ENCODE data around the gene CLEC1B. TPM values are rescaled to one million over a fixed set of nuclear protein-coding genes. Genes with fewer than 3 reads are reported as not detected.

Gene CLEC1B
- total and polyA plus RNA-seq, 5 donors, result not detected

GRCh38 chr12:9947674-9948073 lies 51.2 kb downstream of the CLEC1B start:
- Histone ChIP-seq H3K27me3 (ENCODE audit: control insufficient read depth, insufficient read depth) (no peaks in the 10 kb centered on the region), H3K4me3 (ENCODE audit: low read length) (no peak overlapping the region), H3K27ac (ENCODE audit: low read length) (no peak overlapping the region), H3K9me3 (ENCODE audit: control insufficient read depth, low read length) (no peaks in the 10 kb centered on the region), H3K4me1 (ENCODE audit: control insufficient read depth, insufficient read depth, low read length) (no peaks in the 10 kb centered on the region)
- intact Hi-C loops (cut with DNase I), result no loop called here
- WGBS, result 83% methylated on average over 3 of the region's 3 CpGs
- no peak for ATAC-seq
- DNase-seq, result no peak

DNA sequence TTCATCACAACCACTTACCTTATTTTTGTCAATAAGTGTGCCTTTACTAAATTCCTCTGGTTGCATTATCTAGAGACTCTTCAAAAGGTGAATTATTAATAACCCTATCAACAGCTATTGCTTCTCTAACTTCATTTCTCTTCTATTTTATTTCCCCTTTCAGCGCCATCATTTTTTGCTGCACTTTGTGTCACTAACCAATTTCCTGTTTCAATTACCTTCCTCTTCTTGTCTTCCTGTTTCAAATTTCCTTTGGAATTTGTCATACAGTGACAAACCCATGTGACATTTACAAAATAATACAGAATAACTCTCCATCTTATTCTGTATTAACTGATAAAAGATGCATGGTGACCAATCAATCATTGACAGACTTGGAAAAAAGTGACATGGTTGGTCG lies 54.5 kb downstream of the CLEC1B start:
- no peaks in the 10 kb centered on the region for H3K27me3 ChIP-seq (ENCODE audit: control insufficient read depth, insufficient read depth)
- intact Hi-C loops (cut with DNase I), result no loop called here
- H3K4me1 ChIP-seq (ENCODE audit: control insufficient read depth, insufficient read depth, low read length), result no peaks in the 10 kb centered on the region
- 70% methylated on average over 2 of the region's 2 CpGs for WGBS
- DNase-seq (no peak), ATAC-seq (no peak)
- H3K9me3 ChIP-seq (ENCODE audit: control insufficient read depth, low read length), result no peaks in the 10 kb centered on the region
- H3K27ac ChIP-seq (ENCODE audit: low read length), result no peak overlapping the region
- no peak overlapping the region for H3K4me3 ChIP-seq (ENCODE audit: low read length)

GRCh38 chr12:9943240-9943639 lies 55.7 kb downstream of the CLEC1B start:
- no peaks in the 10 kb centered on the region for H3K9me3 ChIP-seq (ENCODE audit: control insufficient read depth, low read length)
- H3K4me1 ChIP-seq (ENCODE audit: control insufficient read depth, insufficient read depth, low read length), result no peaks in the 10 kb centered on the region
- no peak for ATAC-seq
- WGBS, result 52% methylated on average over 19 of the region's 19 CpGs
- DNase-seq, result no peak
- H3K4me3 ChIP-seq (ENCODE audit: low read length), result no peak overlapping the region
- intact Hi-C loops (cut with DNase I), result no loop called here
- H3K27me3 ChIP-seq (ENCODE audit: control insufficient read depth, insufficient read depth), result no peaks in the 10 kb centered on the region
- H3K27ac ChIP-seq (ENCODE audit: low read length), result no peak overlapping the region

Other genes with a start within 250 kb of the CLEC1B start
- gene CD69, start 238.2 kb downstream of the CLEC1B start, total RNA-seq, result 1 to 10 TPM in 3 of 4 donors, under 1 TPM in 1; 0.48 to 1.9 (median 1.5) TPM
- gene CD69, start 238.2 kb downstream of the CLEC1B start, polyA plus RNA-seq, result 0.68 TPM
- gene KLRF1, start 171.6 kb downstream of the CLEC1B start, total RNA-seq, result 1 to 10 TPM in 1 of 4 donors, under 1 TPM in 3; 0.28 to 1.6 (median 0.62) TPM
- 0.32 TPM for gene KLRF1, start 171.6 kb downstream of the CLEC1B start, polyA plus RNA-seq
- 1 to 10 TPM; 3.7 to 7.2 (median 5.1) TPM for gene CLEC2B, start 129.8 kb downstream of the CLEC1B start, total RNA-seq
- gene CLEC2B, start 129.8 kb downstream of the CLEC1B start, polyA plus RNA-seq, result 5.0 TPM
- not detected for gene KLRF2, start 117.6 kb downstream of the CLEC1B start, total RNA-seq
- gene KLRF2, start 117.6 kb downstream of the CLEC1B start, polyA plus RNA-seq, result not detected
- not detected for gene CLEC2A, start 66.8 kb downstream of the CLEC1B start, total RNA-seq
- gene CLEC2A, start 66.8 kb downstream of the CLEC1B start, polyA plus RNA-seq, result not detected
- 10 to 100 TPM in 1 of 4 donors, 1 to 10 TPM in 3; 1.4 to 15.9 (median 2.3) TPM for gene CLEC12A, start 27.7 kb downstream of the CLEC1B start, total RNA-seq
- gene CLEC12A, start 27.7 kb downstream of the CLEC1B start, polyA plus RNA-seq, result 0.38 TPM
- under 1 TPM in 1 of 4 donors, not detected in 3; 0.44 TPM for gene CLEC12B, start 11.5 kb upstream of the CLEC1B start, total RNA-seq
- not detected for gene CLEC12B, start 11.5 kb upstream of the CLEC1B start, polyA plus RNA-seq
- gene CLEC9A, start 31.6 kb upstream of the CLEC1B start, total RNA-seq, result under 1 TPM in 1 of 4 donors, not detected in 3; 0.26 TPM
- gene CLEC9A, start 31.6 kb upstream of the CLEC1B start, polyA plus RNA-seq, result not detected
- gene CLEC1A, start 99.9 kb upstream of the CLEC1B start, total RNA-seq, result 1 to 10 TPM; 3.2 to 4.1 (median 3.3) TPM
- 3.5 TPM for gene CLEC1A, start 99.9 kb upstream of the CLEC1B start, polyA plus RNA-seq
- 10 to 100 TPM in 2 of 4 donors, 1 to 10 TPM in 2; 4.8 to 14.9 (median 10.8) TPM for gene CLEC7A, start 131.1 kb upstream of the CLEC1B start, total RNA-seq
- 2.4 TPM for gene CLEC7A, start 131.1 kb upstream of the CLEC1B start, polyA plus RNA-seq
- gene OLR1, start 173.0 kb upstream of the CLEC1B start, total RNA-seq, result under 1 TPM; 0.60 to 0.81 (median 0.75) TPM
- gene OLR1, start 173.0 kb upstream of the CLEC1B start, polyA plus RNA-seq, result 0.27 TPM
- not detected for gene TMEM52B, start 179.9 kb upstream of the CLEC1B start, total RNA-seq
- gene TMEM52B, start 179.9 kb upstream of the CLEC1B start, polyA plus RNA-seq, result 0.07 TPM
- gene GABARAPL1, start 213.8 kb upstream of the CLEC1B start, total RNA-seq, result 100 to 1,000 TPM; 212 to 302 (median 279) TPM
- gene GABARAPL1, start 213.8 kb upstream of the CLEC1B start, polyA plus RNA-seq, result 208 TPM

All from right cardiac atrium (tissue), 5 donors.